ENCODE measurements around the gene NPBWR2. TPM values are rescaled to one million over a fixed set of nuclear protein-coding genes. Genes with fewer than 3 reads are reported as not detected.
"Not testable (repeated sequence)": the region's sequence is repeated elsewhere in the genome, so short reads cannot be mapped to it uniquely, and the experiment has no call there.

NPBWR2 gene
- total and polyA plus RNA-seq, 5 experiments from 2014 or later: not detected

- DNase-seq: peak in 1 of 10 donors; percentile 8
- H3K4me1 Mint-ChIP-seq, ATAC-seq, H3K9me3 Mint-ChIP-seq, H3K27ac Mint-ChIP-seq, POLR2A ChIA-PET, H3K4me3 Mint-ChIP-seq, H3K36me3 Mint-ChIP-seq: not testable (repeated sequence)
- peaks cover 3 to 15% (median 7%) of the 10 kb centered on the region in 5 donors for H3K27me3 Mint-ChIP-seq
These were observed 16.2 kb upstream of the NPBWR2 start for GRCh38 chr20:64123517-64123916.

DNA sequence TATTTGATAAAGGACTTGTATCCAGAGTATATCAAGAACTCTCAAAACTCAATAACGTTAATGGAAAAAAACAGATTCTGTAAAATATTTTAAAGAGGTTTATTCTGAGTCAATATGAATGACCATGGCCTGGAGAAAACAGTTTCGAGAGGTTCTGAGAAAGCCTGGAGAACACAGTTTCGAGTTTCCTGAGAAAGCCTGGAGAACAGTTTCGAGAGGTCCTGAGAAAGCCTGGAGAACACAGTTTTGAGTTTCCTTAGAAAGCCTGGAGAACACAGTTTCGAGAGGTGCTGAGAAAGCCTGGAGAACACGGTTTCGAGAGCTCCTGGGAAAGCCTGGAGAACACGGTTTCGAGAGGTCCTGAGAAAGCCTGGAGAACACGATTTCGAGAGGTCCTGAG lies 15.6 kb upstream of the NPBWR2 start:
- H3K27me3 Mint-ChIP-seq, H3K36me3 Mint-ChIP-seq, H3K4me1 Mint-ChIP-seq, POLR2A ChIA-PET, ATAC-seq, H3K4me3 Mint-ChIP-seq, H3K27ac Mint-ChIP-seq, H3K9me3 Mint-ChIP-seq: not testable (repeated sequence)
- DNase-seq: peak in 1 of 10 donors; percentile 18

DNA sequence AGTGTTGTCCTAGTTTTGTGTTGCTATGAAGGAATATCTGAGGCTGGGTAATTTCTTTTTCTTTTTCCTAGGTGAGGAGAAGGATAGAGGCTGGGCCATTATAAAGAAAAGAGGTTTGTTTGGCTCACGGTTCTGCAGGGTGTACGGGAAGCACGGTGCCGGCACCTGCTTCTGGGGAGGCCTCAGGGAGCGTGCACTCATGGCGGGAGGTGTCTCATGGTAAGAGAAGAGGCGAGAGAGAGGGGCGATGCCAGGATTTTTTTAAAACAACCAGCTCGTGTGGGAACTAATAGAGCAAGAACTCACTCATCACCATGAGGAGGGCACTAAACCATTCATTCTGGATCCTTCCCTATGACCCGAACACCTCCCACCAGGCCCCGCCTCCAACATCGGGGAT lies 14.2 kb upstream of the NPBWR2 start:
- H3K27ac Mint-ChIP-seq: no peak overlapping the region
- peaks cover 7 to 9% (median 9%) of the 10 kb centered on the region in 4 donors for H3K4me1 Mint-ChIP-seq
- H3K9me3 Mint-ChIP-seq: no peaks in the 10 kb centered on the region
- POLR2A ChIA-PET: interaction anchor here (1.9 to 3.4 kb wide), 3 partner anchors 37 to 82 kb away, joined by 9 to 13 read pairs (median 13); partner anchors contain the start of genes LKAAEAR1, OPRL1 and RGS19
- ATAC-seq: no peak
- no peak overlapping the region for H3K4me3 Mint-ChIP-seq
- peak in 2 of 10 donors; percentile 4 to 15 for DNase-seq
- no peaks in the 10 kb centered on the region for H3K36me3 Mint-ChIP-seq
- peaks cover 0 to 10% (median 2%) of the 10 kb centered on the region in 5 donors for H3K27me3 Mint-ChIP-seq

DNA sequence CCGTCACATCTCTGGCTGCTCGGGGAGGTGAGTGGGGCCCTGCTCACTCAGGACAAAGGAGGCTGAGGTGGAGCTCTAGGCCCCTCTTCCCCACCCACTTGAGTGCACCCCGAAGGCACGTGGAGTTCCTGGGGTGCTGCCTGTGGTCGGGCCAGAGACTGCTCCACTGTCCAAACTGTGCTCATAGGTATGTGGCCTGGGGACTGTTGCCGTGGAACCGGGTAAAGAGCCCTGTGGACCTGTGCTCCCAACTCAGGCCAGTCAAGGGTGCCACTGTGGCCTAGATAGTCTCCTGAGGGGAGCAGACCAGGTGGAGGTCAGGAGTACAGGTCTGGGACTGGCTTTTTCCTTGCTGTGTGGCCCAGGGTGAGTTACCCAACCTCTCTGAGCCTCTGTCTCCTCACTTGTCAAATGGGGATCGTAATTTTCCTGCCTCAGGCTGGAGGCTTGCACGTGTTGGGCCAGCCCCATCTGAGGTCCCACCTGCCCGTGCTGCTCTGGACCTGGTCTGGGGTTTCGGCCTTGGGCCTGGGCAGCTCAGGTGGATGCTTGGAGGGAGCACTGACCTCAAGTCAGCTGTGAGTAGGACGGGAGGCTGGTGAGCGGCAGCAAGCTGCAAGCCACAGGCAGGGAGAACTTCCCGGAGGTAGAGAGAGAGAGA lies 12.4 kb upstream of the NPBWR2 start:
- Mint-ChIP-seq H3K9me3 (no peaks in the 10 kb centered on the region), H3K4me3 (peak overlapping the region; percentile 14 to 81 (median 70)), H3K27ac (peak overlapping the region in 8 of 10 donors; percentile 44 to 95 (median 70)), H3K36me3 (no peaks in the 10 kb centered on the region), H3K27me3 (peaks cover 0 to 10% (median 2%) of the 10 kb centered on the region in 5 donors), H3K4me1 (peaks cover 7 to 9% (median 9%) of the 10 kb centered on the region in 4 donors)
- POLR2A ChIA-PET: interaction anchor here (0.8 to 3.4 kb wide), 7 partner anchors 36 to 209 kb away, joined by 3 to 13 read pairs (median 6); partner anchors contain the start of genes LKAAEAR1, OPRL1, PRPF6 and RGS19
- DNase-seq (peak in 2 of 10 donors; percentile 14 to 65), ATAC-seq (peak; percentile 7 to 14)

DNA sequence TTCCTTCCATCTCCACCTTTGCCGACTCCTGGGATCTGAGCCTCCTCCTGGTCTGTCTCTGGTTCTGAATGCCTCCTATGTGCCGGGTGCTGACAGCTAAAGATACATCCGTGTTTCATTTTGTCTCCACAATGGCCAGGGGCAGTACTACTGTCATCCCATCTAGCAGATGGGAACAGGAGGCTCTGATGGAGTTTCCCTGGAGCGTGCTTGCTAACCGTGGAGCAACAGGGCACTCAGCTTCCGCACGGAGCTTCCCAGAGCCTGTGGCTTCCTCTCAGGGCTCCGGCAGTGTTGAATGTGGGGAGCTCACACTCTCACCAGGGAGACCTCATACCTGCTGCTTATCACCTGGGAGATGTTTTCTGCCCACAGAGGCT lies 11.9 kb upstream of the NPBWR2 start:
- POLR2A ChIA-PET: interaction anchor here (1.0 to 3.4 kb wide), 5 partner anchors 35 to 139 kb away, joined by 3 to 13 read pairs (median 6); partner anchors contain the start of genes LKAAEAR1, OPRL1, PRPF6 and RGS19
- no peaks in the 10 kb centered on the region for H3K9me3 Mint-ChIP-seq
- peaks cover 7 to 9% (median 9%) of the 10 kb centered on the region in 4 donors for H3K4me1 Mint-ChIP-seq
- peak overlapping the region in 1 of 10 donors; percentile 95 for H3K27ac Mint-ChIP-seq
- no peaks in the 10 kb centered on the region for H3K36me3 Mint-ChIP-seq
- ATAC-seq (no peak), DNase-seq (peak in 2 of 10 donors; percentile 14 to 38)
- peaks cover 0 to 10% (median 2%) of the 10 kb centered on the region in 5 donors for H3K27me3 Mint-ChIP-seq
- H3K4me3 Mint-ChIP-seq: peak overlapping the region in 2 of 10 donors; percentile 68 to 77

DNA sequence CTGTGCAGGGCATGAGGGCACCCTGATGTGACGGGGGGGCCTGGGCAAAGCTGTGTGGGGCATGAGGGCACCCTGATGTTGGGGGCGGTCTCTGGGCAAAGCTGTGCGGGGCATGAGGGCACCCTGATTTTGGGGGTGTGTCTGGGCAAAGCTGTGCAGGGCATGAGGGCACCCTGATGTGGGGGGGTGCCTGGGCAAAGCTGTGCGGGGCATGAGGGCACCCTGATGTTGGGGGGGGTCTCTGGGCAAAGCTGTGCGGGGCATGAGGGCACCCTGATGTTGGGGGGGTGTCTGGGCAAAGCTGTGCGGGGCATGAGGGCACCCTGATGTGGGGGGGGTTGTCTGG lies 10.0 kb upstream of the NPBWR2 start:
- DNase-seq, POLR2A ChIA-PET, H3K27me3 Mint-ChIP-seq, H3K36me3 Mint-ChIP-seq, ATAC-seq, H3K9me3 Mint-ChIP-seq, H3K27ac Mint-ChIP-seq, H3K4me3 Mint-ChIP-seq, H3K4me1 Mint-ChIP-seq: not testable (repeated sequence)

DNA sequence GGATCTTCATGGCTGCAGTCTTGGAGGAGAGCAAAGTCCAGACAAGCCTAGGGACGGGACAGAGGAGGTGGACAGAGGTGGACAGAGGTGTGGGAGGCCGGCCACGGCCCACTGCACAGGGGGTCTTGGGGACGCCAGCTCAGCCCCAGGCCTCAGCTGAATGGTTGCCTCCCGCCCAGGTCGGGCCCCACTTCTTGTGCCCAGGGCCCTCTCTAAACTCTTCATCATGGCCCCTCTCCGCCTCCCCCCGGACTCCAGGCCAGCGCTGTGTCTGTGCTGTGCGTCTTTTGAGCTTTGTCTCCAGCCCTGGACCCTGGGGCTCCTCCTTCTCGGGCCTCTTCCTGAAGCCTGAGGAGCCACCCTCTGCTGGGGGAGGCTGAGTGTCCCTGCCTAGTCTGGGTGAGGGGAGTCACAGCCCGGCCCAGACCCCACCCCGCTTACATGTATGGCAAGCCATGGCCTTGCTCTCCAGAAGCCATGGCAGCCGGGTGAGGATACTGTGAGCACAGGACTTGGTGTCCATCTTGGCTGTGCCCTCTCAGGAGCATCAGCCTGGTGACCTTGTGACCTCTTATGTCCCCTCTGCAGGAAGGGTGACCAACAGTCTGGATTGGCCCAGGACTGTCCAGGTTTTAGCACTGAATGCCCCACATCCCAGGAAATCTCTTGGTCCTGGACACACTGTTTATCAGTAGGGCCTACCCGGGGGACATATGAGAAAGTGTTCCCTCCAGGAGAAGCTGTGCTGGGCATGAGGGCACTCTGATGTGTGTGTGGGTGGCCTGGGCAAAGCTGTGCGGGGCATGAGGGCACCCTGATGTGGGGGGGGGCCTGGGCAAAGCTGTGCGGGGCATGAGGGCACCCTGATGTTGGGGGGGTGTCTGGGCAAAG lies 9.4 kb upstream of the NPBWR2 start:
- no peaks in the 10 kb centered on the region for H3K36me3 Mint-ChIP-seq
- peaks cover 0 to 5% (median 1%) of the 10 kb centered on the region in 5 donors for H3K27me3 Mint-ChIP-seq
- DNase-seq: peak in 2 of 10 donors; percentile 14 to 58
- no peak overlapping the region for H3K4me3 Mint-ChIP-seq
- H3K9me3 Mint-ChIP-seq: no peaks in the 10 kb centered on the region
- peaks cover 7 to 9% (median 9%) of the 10 kb centered on the region in 4 donors for H3K4me1 Mint-ChIP-seq
- H3K27ac Mint-ChIP-seq: peak overlapping the region in 1 of 10 donors; percentile 84
- ATAC-seq: no peak
- POLR2A ChIA-PET: no interaction called here

GRCh38 chr20:64116016-64116415 lies 8.7 kb upstream of the NPBWR2 start:
- H3K27me3 Mint-ChIP-seq: no peaks in the 10 kb centered on the region
- no peak overlapping the region for H3K4me3 Mint-ChIP-seq
- peaks cover 7 to 9% (median 9%) of the 10 kb centered on the region in 4 donors for H3K4me1 Mint-ChIP-seq
- ATAC-seq: no peak
- POLR2A ChIA-PET: no interaction called here
- H3K27ac Mint-ChIP-seq: peak overlapping the region in 1 of 10 donors; percentile 84
- DNase-seq: peak in 1 of 10 donors; percentile 32
- H3K36me3 Mint-ChIP-seq: no peaks in the 10 kb centered on the region
- H3K9me3 Mint-ChIP-seq: no peaks in the 10 kb centered on the region

GRCh38 chr20:64115171-64115911 lies 8.0 kb upstream of the NPBWR2 start:
- POLR2A ChIA-PET: no interaction called here
- no peak for ATAC-seq

DNA sequence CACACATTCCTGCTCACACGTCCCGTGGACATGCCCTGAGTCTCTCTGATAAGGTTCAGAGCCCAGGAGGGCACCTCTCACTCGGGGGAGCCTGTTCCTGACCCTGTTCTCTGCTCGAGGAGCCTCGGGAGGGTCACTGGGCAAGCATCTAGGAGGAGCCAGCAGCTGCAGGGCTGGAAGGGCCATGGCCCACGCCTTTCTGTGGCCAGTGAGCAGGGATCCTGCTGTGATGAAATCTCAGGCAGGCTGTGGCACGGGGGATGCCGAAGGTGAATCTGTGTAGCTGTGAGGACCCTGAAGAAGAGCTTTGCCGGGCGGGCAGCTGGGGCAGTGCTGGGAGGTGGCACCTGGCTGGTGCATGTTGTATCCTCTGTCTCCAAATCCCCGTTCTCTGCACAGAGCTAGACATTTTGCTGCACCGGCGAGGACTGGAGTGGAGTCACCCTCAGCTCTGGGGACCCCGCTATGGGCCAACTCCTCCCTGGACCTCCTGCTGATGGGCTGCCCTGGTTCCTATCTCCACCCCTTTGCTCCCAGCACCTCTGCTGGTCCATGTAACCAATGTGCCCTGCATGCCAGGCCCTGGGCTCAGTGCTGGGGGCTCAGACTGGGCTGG lies 7.1 kb upstream of the NPBWR2 start:
- no peaks in the 10 kb centered on the region for H3K36me3 Mint-ChIP-seq
- peak overlapping the region in 2 of 10 donors; percentile 33 to 50 for H3K27ac Mint-ChIP-seq
- H3K4me3 Mint-ChIP-seq: no peak overlapping the region
- peak in 1 of 10 donors; percentile 37 for DNase-seq
- H3K27me3 Mint-ChIP-seq: no peaks in the 10 kb centered on the region
- POLR2A ChIA-PET: no interaction called here
- ATAC-seq: no peak
- H3K9me3 Mint-ChIP-seq: no peaks in the 10 kb centered on the region
- H3K4me1 Mint-ChIP-seq: peaks cover 0 to 1% (median 0%) of the 10 kb centered on the region in 4 donors

More at GRCh38 chr20:64115171-64115911, 8.0 kb upstream of the NPBWR2 start:
- peak in 1 of 10 donors; percentile 48 for DNase-seq
- Mint-ChIP-seq H3K4me1 (peaks cover 5 to 8% (median 6%) of the 10 kb centered on the region in 4 donors), H3K4me3 (no peak overlapping the region), H3K36me3 (no peaks in the 10 kb centered on the region), H3K9me3 (no peaks in the 10 kb centered on the region), H3K27me3 (no peaks in the 10 kb centered on the region), H3K27ac (no peak overlapping the region)

- H3K27ac Mint-ChIP-seq: peak overlapping the region in 1 of 10 donors; percentile 50
- no peaks in the 10 kb centered on the region for H3K9me3 Mint-ChIP-seq
- H3K4me3 Mint-ChIP-seq: no peak overlapping the region
- POLR2A ChIA-PET: no interaction called here
- H3K36me3 Mint-ChIP-seq: no peaks in the 10 kb centered on the region
- no peak for ATAC-seq
- no peaks in the 10 kb centered on the region for H3K27me3 Mint-ChIP-seq
- peaks cover 0 to 1% (median under 1%) of the 10 kb centered on the region in 4 donors for H3K4me1 Mint-ChIP-seq
- peak in 1 of 10 donors; percentile 30 for DNase-seq
These were observed 6.5 kb upstream of the NPBWR2 start for GRCh38 chr20:64113796-64114355.

DNA sequence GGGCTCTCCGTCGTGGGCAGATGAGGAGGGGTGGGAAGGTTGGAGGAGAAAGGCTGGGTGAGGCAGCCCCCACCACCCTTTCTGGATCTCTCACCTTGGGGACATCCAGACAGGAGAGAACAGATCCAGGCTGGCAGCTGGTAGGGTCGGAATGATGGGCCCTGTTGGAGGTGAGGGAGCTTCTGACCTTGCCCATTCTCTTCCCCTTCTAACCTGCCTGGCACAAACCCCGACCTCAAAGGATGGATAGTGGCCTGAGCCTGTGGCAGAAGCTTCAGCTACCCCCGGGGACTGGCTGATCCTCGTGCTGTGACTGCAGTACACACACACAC lies 6.0 kb upstream of the NPBWR2 start:
- Mint-ChIP-seq H3K9me3 (no peaks in the 10 kb centered on the region), H3K4me3 (no peak overlapping the region), H3K27ac (no peak overlapping the region), H3K27me3 (no peaks in the 10 kb centered on the region), H3K4me1 (peaks cover 0 to 1% (median under 1%) of the 10 kb centered on the region in 4 donors), H3K36me3 (no peaks in the 10 kb centered on the region)
- POLR2A ChIA-PET: no interaction called here
- ATAC-seq: no peak
- no peak for DNase-seq
